22Rv1 (cell line): ENCODE measurements around the gene CAMKMT.

ENCODE experiments used
- H3K27ac ChIP-seq: fragments of 450-650 bp; 2 replicates; pipeline ENCODE4 v1.5.1; 2017
- ZFX ChIP-seq: fragments of 450-650 bp; IDR thresholded peaks from 2 replicates; pipeline ENCODE4 v1.6.1; 2017; ENCODE audit warnings: antibody characterized with exemption, borderline replicate concordance
- TF ChIP-seq, protein P1 (sequence below): fragments of 450-650 bp; IDR thresholded peaks from 2 replicates; pipeline ENCODE4 v1.5.1; 2017; ENCODE audit warnings: mild to moderate bottlenecking

The CAMKMT gene

DNA sequence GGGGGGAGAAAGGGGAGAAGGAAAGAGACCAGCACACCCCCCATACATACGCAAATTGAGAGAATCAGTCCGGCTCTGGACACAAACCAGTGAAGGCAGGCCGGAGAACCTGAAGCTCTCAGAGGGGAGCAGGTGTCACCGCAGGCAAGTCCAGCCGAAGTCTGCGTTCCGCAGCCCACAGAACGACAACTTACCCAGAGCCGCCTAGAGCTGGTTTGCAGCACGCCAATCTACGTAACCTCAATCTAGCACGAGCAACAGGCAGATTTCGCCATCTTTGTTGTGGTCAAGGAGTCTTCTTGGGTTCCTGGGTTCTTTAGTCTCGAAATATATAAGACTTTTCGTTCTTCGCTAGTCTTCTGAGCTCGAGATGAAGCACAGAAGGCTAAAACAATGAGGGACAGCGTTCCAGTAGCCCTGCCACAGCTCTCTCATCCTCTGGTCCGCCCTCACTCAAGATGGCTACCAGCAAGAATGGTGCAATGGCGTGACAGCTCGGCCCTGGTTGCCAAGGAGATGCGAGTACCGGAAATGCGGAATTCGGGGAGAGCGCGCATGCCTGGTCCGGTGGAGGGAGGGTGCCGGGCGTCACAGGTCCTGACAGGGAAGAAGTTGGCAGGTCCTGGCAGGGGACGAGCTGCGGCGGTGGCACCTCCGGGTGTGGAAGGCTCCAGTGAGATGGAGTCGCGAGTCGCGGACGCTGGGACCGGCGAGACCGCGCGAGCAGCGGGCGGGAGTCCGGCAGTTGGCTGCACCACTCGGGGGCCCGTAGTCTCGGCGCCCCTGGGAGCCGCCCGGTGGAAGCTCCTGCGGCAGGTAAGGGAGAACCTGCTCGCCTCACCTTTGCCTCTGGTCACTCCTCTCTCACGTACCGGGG, at the start of gene CAMKMT, which contains the start of gene PREPL:
TSS of gene CAMKMT (plus strand) at position 618 of the 877 bp plus-strand sequence.
TSS of gene PREPL (minus strand) at position 165 of the 877 bp plus-strand sequence. CDS start 15,152 bp downstream, outside the sequence.
- H3K27ac ChIP-seq = peak within 1 kb of the TSS; percentile 79
- no peak for TF ChIP-seq ZFX
- TF ChIP-seq, protein P1, sequence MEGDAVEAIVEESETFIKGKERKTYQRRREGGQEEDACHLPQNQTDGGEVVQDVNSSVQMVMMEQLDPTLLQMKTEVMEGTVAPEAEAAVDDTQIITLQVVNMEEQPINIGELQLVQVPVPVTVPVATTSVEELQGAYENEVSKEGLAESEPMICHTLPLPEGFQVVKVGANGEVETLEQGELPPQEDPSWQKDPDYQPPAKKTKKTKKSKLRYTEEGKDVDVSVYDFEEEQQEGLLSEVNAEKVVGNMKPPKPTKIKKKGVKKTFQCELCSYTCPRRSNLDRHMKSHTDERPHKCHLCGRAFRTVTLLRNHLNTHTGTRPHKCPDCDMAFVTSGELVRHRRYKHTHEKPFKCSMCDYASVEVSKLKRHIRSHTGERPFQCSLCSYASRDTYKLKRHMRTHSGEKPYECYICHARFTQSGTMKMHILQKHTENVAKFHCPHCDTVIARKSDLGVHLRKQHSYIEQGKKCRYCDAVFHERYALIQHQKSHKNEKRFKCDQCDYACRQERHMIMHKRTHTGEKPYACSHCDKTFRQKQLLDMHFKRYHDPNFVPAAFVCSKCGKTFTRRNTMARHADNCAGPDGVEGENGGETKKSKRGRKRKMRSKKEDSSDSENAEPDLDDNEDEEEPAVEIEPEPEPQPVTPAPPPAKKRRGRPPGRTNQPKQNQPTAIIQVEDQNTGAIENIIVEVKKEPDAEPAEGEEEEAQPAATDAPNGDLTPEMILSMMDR = no peak

DNA sequence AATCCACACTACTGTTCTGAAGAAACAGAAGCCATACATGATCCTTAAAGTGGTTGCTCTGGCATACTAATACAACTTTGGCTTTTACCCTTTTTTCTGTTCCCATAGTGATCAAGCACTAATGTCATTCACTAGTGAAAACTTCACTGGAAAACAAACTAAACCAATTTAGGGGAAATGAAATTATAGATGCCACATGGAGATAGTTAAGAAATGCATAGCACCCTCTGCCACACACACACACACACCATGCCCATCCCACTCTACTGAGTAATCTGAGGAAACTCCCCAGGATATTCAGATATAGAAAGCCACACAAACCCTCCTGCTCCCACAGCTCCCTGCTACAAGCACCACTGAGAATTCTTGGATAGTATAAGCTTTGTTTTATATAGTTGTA, 47.4 kb upstream of the CAMKMT start:
- TF ChIP-seq, protein P1 = no peak
- TF ChIP-seq ZFX = no peak
- no peak overlapping the region for H3K27ac ChIP-seq

- H3K27ac ChIP-seq = no peak overlapping the region
- no peak for TF ChIP-seq ZFX
- TF ChIP-seq, protein P1 = no peak
These were observed 45.8 kb upstream of the CAMKMT start for GRCh38 chr2:44315945-44316344.

DNA sequence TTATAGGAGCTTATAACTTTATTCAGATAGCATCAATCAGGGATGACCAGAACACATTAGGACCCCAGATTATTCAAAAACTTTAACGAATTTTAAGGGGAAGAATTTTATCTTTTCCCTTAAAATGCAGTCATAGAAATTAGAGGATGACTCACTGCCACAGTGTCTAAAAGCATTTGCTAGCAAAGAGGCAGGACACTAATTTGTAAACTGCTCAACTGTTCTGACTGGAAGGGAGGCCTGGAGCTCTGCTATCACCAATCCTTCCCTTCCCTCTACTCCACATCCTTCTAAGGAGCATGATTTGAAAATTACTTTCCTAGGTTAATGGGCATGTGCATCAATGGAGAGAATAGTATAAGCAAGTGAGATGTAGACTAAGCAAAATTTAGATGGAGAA, 40.9 kb upstream of the CAMKMT start:
- TF ChIP-seq, protein P1 = no peak
- TF ChIP-seq ZFX = no peak
- no peak overlapping the region for H3K27ac ChIP-seq

GRCh38 chr2:44321360-44321759, 40.4 kb upstream of the CAMKMT start:
- H3K27ac ChIP-seq = no peak overlapping the region
- TF ChIP-seq ZFX = no peak
- TF ChIP-seq, protein P1 = no peak

GRCh38 chr2:44324971-44325426, 36.7 kb upstream of the CAMKMT start:
- TF ChIP-seq, protein P1 = no peak
- TF ChIP-seq ZFX = no peak
- H3K27ac ChIP-seq = no peak overlapping the region

DNA sequence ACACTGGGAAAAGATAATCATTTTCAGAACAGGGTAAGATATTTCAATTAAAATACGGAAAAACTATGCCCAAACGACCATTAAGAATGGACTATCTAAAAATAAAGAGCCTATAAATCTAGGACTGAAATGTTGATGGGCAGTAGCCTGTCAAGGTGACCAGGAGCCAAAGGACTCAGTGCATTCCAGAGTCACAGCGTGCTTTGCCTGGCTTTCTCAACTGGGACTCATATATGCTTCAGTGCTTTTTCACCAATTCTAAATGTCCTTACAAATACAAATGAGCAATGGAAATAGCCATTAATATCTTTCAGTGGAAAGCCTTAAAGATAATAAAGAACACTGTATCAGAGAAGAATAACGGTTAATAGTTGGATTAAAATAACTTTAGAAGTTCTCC, 35.9 kb upstream of the CAMKMT start:
- no peak for TF ChIP-seq ZFX
- TF ChIP-seq, protein P1 = no peak
- H3K27ac ChIP-seq = no peak overlapping the region
